ENCODE measurements around the gene NKAIN1.

- no peak for TF ChIP-seq POLR2A (IDR thresholded peaks at IDR 0.05)
- TF ChIP-seq CTCF (IDR thresholded peaks at IDR 0.05): no peak
These were observed 5.5 kb downstream of the NKAIN1 start for GRCh38 chr1:31234123-31234708.

Measured in heart left ventricle (tissue), 13 donors.